HG03025 (cell line): ENCODE data around the gene NEURL1.
A peak's percentile ranks its signal among the peaks of the same experiment; 100 is the strongest.

Source experiments
- ATAC-seq: cut with Tn5 transposase; IDR thresholded peaks from one replicate; pipeline ENCODE4 v1.9.1; 2021; ENCODE audit warnings: mild to moderate bottlenecking, moderate library complexity; ENCODE audit not compliant: unreplicated experiment, low FRiP score

NEURL1 gene

GRCh38 chr10:103493362-103493915, at the start of gene NEURL1:
NEURL1 (plus strand) TSS chr10:103493705; CDS start chr10:103494388, 683 bp downstream.
- ATAC-seq, result no peak

GRCh38 chr10:103444478-103444877, 49.0 kb upstream of the NEURL1 start:
- ATAC-seq, result no peak

GRCh38 chr10:103445366-103445765, 48.1 kb upstream of the NEURL1 start:
- no peak for ATAC-seq

- ATAC-seq, result no peak
Measured at GRCh38 chr10:103445767-103446567, 47.5 kb upstream of the NEURL1 start.

GRCh38 chr10:103447187-103447586, 46.3 kb upstream of the NEURL1 start:
- ATAC-seq, result no peak

- ATAC-seq, result no peak
Measured at GRCh38 chr10:103448746-103449145, 44.8 kb upstream of the NEURL1 start.

GRCh38 chr10:103449208-103450144, 44.0 kb upstream of the NEURL1 start:
- ATAC-seq, result no peak

- ATAC-seq, result no peak
Measured at GRCh38 chr10:103450201-103450695, 43.3 kb upstream of the NEURL1 start.

GRCh38 chr10:103451091-103451813, 42.3 kb upstream of the NEURL1 start:
- no peak for ATAC-seq

- peak; percentile 54 for ATAC-seq
Measured at GRCh38 chr10:103451831-103452505, 41.5 kb upstream of the NEURL1 start, which contains the start of gene CALHM2. CALHM2 (minus strand) TSS chr10:103452370; CDS start chr10:103449941, 2,429 bp downstream.

- no peak for ATAC-seq
Measured at GRCh38 chr10:103452506-103453230, 40.8 kb upstream of the NEURL1 start.

GRCh38 chr10:103454026-103454425, 39.5 kb upstream of the NEURL1 start:
- ATAC-seq, result no peak

- no peak for ATAC-seq
Measured at GRCh38 chr10:103455235-103455634, 38.3 kb upstream of the NEURL1 start.

- ATAC-seq, result no peak
Measured at GRCh38 chr10:103456074-103456660, 37.3 kb upstream of the NEURL1 start.

GRCh38 chr10:103457176-103457712, 36.3 kb upstream of the NEURL1 start:
- ATAC-seq, result no peak

GRCh38 chr10:103457896-103458583, 35.5 kb upstream of the NEURL1 start:
- no peak for ATAC-seq

GRCh38 chr10:103458720-103459119, 34.8 kb upstream of the NEURL1 start, which contains the start of gene CALHM1:
CALHM1 (minus strand) TSS chr10:103458900; CDS start chr10:103458751, 149 bp downstream.
- peak; percentile 60 for ATAC-seq
